ENCODE results near the gene MAP7D3. TPM values are rescaled to one million over a fixed set of nuclear protein-coding genes. Genes with fewer than 3 reads are reported as not detected.
A peak's percentile ranks its signal among the peaks of the same experiment; 100 is the strongest.

Gene MAP7D3
- total and polyA plus RNA-seq, 2 donors = 9.2 to 9.4 TPM

DNA sequence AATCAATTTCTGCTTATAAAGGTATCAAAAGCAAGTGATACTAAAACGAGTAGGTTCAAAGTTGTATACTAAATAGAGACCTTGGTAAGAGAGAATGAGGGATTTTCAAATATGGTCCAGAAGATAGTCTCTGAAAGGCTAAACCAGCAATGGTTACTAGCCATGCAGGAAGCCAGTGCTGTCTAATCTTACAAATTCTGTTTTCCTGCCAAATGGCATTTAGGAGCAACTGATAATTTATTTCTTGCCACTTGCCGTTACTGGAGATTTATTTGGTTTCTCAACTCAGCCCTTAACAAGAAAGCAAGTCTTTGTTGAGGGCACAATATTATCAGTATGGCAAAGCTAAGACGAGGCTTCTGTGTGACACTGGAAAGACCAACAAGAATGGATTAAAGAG is 47.2 kb downstream of the MAP7D3 start:
- Histone ChIP-seq H3K4me3 (ENCODE audit: low read length in 2 of 2) (no peak overlapping the region), H3K9me3 (ENCODE audit: control insufficient read depth in 2 of 2, insufficient read depth in 1 of 2, low read length in 1 of 2) (no peaks in the 10 kb centered on the region), H3K4me1 (ENCODE audit: control insufficient read depth in 2 of 2, insufficient read depth in 2 of 2, low read length in 2 of 2) (no peaks in the 10 kb centered on the region), H3K27ac (ENCODE audit: low read depth in 1 of 2, low read length in 1 of 2) (no peak overlapping the region), H3K27me3 (ENCODE audit: control insufficient read depth in 2 of 2, insufficient read depth in 1 of 2, low read length in 1 of 2) (no peaks in the 10 kb centered on the region), H3K36me3 (ENCODE audit: control insufficient read depth in 2 of 2, insufficient read depth in 2 of 2, low read length in 1 of 2) (no peaks in the 10 kb centered on the region)
- no peak for DNase-seq (ENCODE audit: low read depth in 6 of 9, low spot score in 9 of 9)
- WGBS = 61% methylated on average over 3 of the region's 3 CpGs

DNA sequence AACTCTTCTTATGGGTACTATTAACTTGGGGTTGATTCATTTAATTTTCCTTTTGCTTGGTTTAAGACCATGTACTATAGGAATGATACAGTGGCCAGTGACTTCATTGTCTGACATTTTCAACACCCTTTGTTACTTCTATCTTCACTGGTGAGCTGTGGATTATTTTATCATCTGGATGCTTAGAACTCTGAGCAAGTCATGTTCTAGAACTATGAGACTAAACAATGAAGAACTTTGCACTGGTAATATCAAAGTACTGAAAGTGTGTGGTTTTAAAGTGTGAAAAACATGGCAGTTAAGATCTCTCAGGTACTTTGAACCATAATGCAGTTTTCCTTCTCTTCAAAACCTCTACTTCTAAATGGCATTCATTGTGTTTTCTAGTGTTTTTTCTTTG is 47.8 kb downstream of the MAP7D3 start:
- peak in 2 of 9 donors; percentile 10 to 35 for DNase-seq (ENCODE audit: low read depth in 6 of 9, low spot score in 9 of 9)
- Histone ChIP-seq H3K27ac (ENCODE audit: low read depth in 1 of 2, low read length in 1 of 2) (no peak overlapping the region), H3K9me3 (ENCODE audit: control insufficient read depth in 2 of 2, insufficient read depth in 1 of 2, low read length in 1 of 2) (no peaks in the 10 kb centered on the region), H3K4me1 (ENCODE audit: control insufficient read depth in 2 of 2, insufficient read depth in 2 of 2, low read length in 2 of 2) (no peaks in the 10 kb centered on the region), H3K36me3 (ENCODE audit: control insufficient read depth in 2 of 2, insufficient read depth in 2 of 2, low read length in 1 of 2) (no peaks in the 10 kb centered on the region), H3K27me3 (ENCODE audit: control insufficient read depth in 2 of 2, insufficient read depth in 1 of 2, low read length in 1 of 2) (no peaks in the 10 kb centered on the region), H3K4me3 (ENCODE audit: low read length in 2 of 2) (no peak overlapping the region)

- H3K9me3 ChIP-seq (ENCODE audit: control insufficient read depth in 2 of 2, insufficient read depth in 1 of 2, low read length in 1 of 2) = no peaks in the 10 kb centered on the region
- 97% methylated on average over 5 of the region's 5 CpGs for WGBS
- no peak overlapping the region for H3K4me3 ChIP-seq (ENCODE audit: low read length in 2 of 2)
- no peaks in the 10 kb centered on the region for H3K27me3 ChIP-seq (ENCODE audit: control insufficient read depth in 2 of 2, insufficient read depth in 1 of 2, low read length in 1 of 2)
- no peak overlapping the region for H3K27ac ChIP-seq (ENCODE audit: low read depth in 1 of 2, low read length in 1 of 2)
- H3K4me1 ChIP-seq (ENCODE audit: control insufficient read depth in 2 of 2, insufficient read depth in 2 of 2, low read length in 2 of 2) = no peaks in the 10 kb centered on the region
- no peaks in the 10 kb centered on the region for H3K36me3 ChIP-seq (ENCODE audit: control insufficient read depth in 2 of 2, insufficient read depth in 2 of 2, low read length in 1 of 2)
- DNase-seq (ENCODE audit: low read depth in 6 of 9, low spot score in 9 of 9) = no peak
Measured at GRCh38 chrX:136202889-136203288, 48.3 kb downstream of the MAP7D3 start.

- no peak overlapping the region for H3K4me3 ChIP-seq (ENCODE audit: low read length in 2 of 2)
- DNase-seq (ENCODE audit: low read depth in 6 of 9, low spot score in 9 of 9) = no peak
- no peaks in the 10 kb centered on the region for H3K9me3 ChIP-seq (ENCODE audit: control insufficient read depth in 2 of 2, insufficient read depth in 1 of 2, low read length in 1 of 2)
- no peak overlapping the region for H3K27ac ChIP-seq (ENCODE audit: low read depth in 1 of 2, low read length in 1 of 2)
- peaks cover 0 to 2% of the 10 kb centered on the region in 2 donors for H3K4me1 ChIP-seq (ENCODE audit: control insufficient read depth in 2 of 2, insufficient read depth in 2 of 2, low read length in 2 of 2)
- no peaks in the 10 kb centered on the region for H3K27me3 ChIP-seq (ENCODE audit: control insufficient read depth in 2 of 2, insufficient read depth in 1 of 2, low read length in 1 of 2)
- WGBS = 98% methylated on average over 5 of the region's 5 CpGs
- no peaks in the 10 kb centered on the region for H3K36me3 ChIP-seq (ENCODE audit: control insufficient read depth in 2 of 2, insufficient read depth in 2 of 2, low read length in 1 of 2)
Measured at GRCh38 chrX:136201601-136202000, 49.6 kb downstream of the MAP7D3 start.

DNA sequence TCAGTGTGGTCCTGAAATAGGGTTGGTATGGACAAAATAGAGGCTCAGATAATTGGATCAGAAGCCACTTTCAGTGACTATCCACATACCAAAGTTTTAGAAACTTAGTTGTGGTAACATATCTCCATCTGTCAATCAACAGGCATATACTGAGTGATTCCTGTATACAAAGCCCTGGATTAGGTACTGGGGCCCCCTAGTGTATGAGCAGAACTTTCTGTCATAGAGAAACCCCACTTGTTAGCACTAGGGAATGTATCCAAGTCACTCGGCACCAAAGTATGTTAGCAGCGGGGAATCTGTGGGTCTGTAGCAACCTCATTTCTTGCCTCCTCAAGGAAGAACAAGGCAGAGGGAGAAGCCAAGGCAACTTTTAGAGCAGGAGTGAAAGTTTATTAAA is 50.7 kb downstream of the MAP7D3 start:
- peak in 1 of 9 donors; percentile 12 for DNase-seq (ENCODE audit: low read depth in 6 of 9, low spot score in 9 of 9)
- no peaks in the 10 kb centered on the region for H3K27me3 ChIP-seq (ENCODE audit: control insufficient read depth in 2 of 2, insufficient read depth in 1 of 2, low read length in 1 of 2)
- H3K27ac ChIP-seq (ENCODE audit: low read depth in 1 of 2, low read length in 1 of 2) = no peak overlapping the region
- no peaks in the 10 kb centered on the region for H3K36me3 ChIP-seq (ENCODE audit: control insufficient read depth in 2 of 2, insufficient read depth in 2 of 2, low read length in 1 of 2)
- H3K9me3 ChIP-seq (ENCODE audit: control insufficient read depth in 2 of 2, insufficient read depth in 1 of 2, low read length in 1 of 2) = no peaks in the 10 kb centered on the region
- WGBS = 92% methylated on average over 2 of the region's 2 CpGs
- no peak overlapping the region for H3K4me3 ChIP-seq (ENCODE audit: low read length in 2 of 2)
- H3K4me1 ChIP-seq (ENCODE audit: control insufficient read depth in 2 of 2, insufficient read depth in 2 of 2, low read length in 2 of 2) = peaks cover 0 to 2% of the 10 kb centered on the region in 2 donors

- Histone ChIP-seq H3K27ac (ENCODE audit: low read depth in 1 of 2, low read length in 1 of 2) (no peak overlapping the region), H3K27me3 (ENCODE audit: control insufficient read depth in 2 of 2, insufficient read depth in 1 of 2, low read length in 1 of 2) (no peaks in the 10 kb centered on the region), H3K9me3 (ENCODE audit: control insufficient read depth in 2 of 2, insufficient read depth in 1 of 2, low read length in 1 of 2) (no peaks in the 10 kb centered on the region), H3K36me3 (ENCODE audit: control insufficient read depth in 2 of 2, insufficient read depth in 2 of 2, low read length in 1 of 2) (no peaks in the 10 kb centered on the region), H3K4me3 (ENCODE audit: low read length in 2 of 2) (no peak overlapping the region), H3K4me1 (ENCODE audit: control insufficient read depth in 2 of 2, insufficient read depth in 2 of 2, low read length in 2 of 2) (peaks cover 0 to 2% of the 10 kb centered on the region in 2 donors)
- DNase-seq (ENCODE audit: low read depth in 6 of 9, low spot score in 9 of 9) = no peak
- WGBS = 98% methylated on average over 4 of the region's 4 CpGs
Measured at GRCh38 chrX:136199365-136199764, 51.8 kb downstream of the MAP7D3 start.

GRCh38 chrX:136198678-136199243 is 52.4 kb downstream of the MAP7D3 start:
- Histone ChIP-seq H3K36me3 (ENCODE audit: control insufficient read depth in 2 of 2, insufficient read depth in 2 of 2, low read length in 1 of 2) (no peaks in the 10 kb centered on the region), H3K27me3 (ENCODE audit: control insufficient read depth in 2 of 2, insufficient read depth in 1 of 2, low read length in 1 of 2) (no peaks in the 10 kb centered on the region), H3K4me3 (ENCODE audit: low read length in 2 of 2) (no peak overlapping the region), H3K4me1 (ENCODE audit: control insufficient read depth in 2 of 2, insufficient read depth in 2 of 2, low read length in 2 of 2) (peaks cover under 1 to 4% of the 10 kb centered on the region in 2 donors), H3K9me3 (ENCODE audit: control insufficient read depth in 2 of 2, insufficient read depth in 1 of 2, low read length in 1 of 2) (no peaks in the 10 kb centered on the region), H3K27ac (ENCODE audit: low read depth in 1 of 2, low read length in 1 of 2) (no peak overlapping the region)
- WGBS = 99% methylated on average over 6 of the region's 6 CpGs
- no peak for DNase-seq (ENCODE audit: low read depth in 6 of 9, low spot score in 9 of 9)

DNA sequence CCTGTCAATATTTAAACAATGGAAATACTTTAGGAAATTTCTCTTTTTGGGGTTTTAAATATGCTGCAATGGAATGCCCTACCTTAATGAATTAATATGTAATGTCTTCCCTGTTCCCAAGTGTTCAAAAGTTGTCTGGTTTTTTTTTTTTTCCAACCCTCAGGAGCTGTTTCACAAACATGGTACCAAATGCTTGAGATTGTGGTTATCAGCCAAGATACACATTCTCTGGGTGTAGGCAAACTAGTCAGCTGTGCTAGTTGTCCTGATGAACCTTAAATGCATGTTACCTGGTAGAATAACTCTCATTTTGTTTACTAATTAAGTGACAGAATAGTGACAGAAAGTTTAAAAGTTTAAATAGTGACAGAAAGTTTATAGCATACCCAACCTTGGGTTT is 53.2 kb downstream of the MAP7D3 start:
- Histone ChIP-seq H3K4me3 (ENCODE audit: low read length in 2 of 2) (no peak overlapping the region), H3K9me3 (ENCODE audit: control insufficient read depth in 2 of 2, insufficient read depth in 1 of 2, low read length in 1 of 2) (no peaks in the 10 kb centered on the region), H3K27me3 (ENCODE audit: control insufficient read depth in 2 of 2, insufficient read depth in 1 of 2, low read length in 1 of 2) (no peaks in the 10 kb centered on the region), H3K4me1 (ENCODE audit: control insufficient read depth in 2 of 2, insufficient read depth in 2 of 2, low read length in 2 of 2) (peaks cover 8 to 11% of the 10 kb centered on the region in 2 donors), H3K36me3 (ENCODE audit: control insufficient read depth in 2 of 2, insufficient read depth in 2 of 2, low read length in 1 of 2) (no peaks in the 10 kb centered on the region), H3K27ac (ENCODE audit: low read depth in 1 of 2, low read length in 1 of 2) (no peak overlapping the region)
- no peak for DNase-seq (ENCODE audit: low read depth in 6 of 9, low spot score in 9 of 9)

- Histone ChIP-seq H3K27me3 (ENCODE audit: control insufficient read depth in 2 of 2, insufficient read depth in 1 of 2, low read length in 1 of 2) (no peaks in the 10 kb centered on the region), H3K4me3 (ENCODE audit: low read length in 2 of 2) (no peak overlapping the region), H3K4me1 (ENCODE audit: control insufficient read depth in 2 of 2, insufficient read depth in 2 of 2, low read length in 2 of 2) (peaks cover 9 to 15% of the 10 kb centered on the region in 2 donors), H3K27ac (ENCODE audit: low read depth in 1 of 2, low read length in 1 of 2) (no peak overlapping the region), H3K9me3 (ENCODE audit: control insufficient read depth in 2 of 2, insufficient read depth in 1 of 2, low read length in 1 of 2) (no peaks in the 10 kb centered on the region), H3K36me3 (ENCODE audit: control insufficient read depth in 2 of 2, insufficient read depth in 2 of 2, low read length in 1 of 2) (no peaks in the 10 kb centered on the region)
- 94% methylated on average over 7 of the region's 7 CpGs for WGBS
- no peak for DNase-seq (ENCODE audit: low read depth in 6 of 9, low spot score in 9 of 9)
Measured at GRCh38 chrX:136196691-136197155, 54.5 kb downstream of the MAP7D3 start.

All from thymus (tissue), 11 donors.